ENCODE results near the gene KRTAP9-6.
"Not testable (repeated sequence)": the region's sequence is repeated elsewhere in the genome, so short reads cannot be mapped to it uniquely, and the experiment has no call there.

KRTAP9-6 gene, protein sequence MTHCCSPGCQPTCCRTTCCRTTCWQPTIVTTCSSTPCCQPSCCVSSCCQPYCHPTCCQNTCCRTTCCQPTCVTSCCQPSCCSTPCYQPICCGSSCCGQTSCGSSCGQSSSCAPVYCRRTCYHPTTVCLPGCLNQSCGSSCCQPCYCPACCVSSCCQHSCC

DNA sequence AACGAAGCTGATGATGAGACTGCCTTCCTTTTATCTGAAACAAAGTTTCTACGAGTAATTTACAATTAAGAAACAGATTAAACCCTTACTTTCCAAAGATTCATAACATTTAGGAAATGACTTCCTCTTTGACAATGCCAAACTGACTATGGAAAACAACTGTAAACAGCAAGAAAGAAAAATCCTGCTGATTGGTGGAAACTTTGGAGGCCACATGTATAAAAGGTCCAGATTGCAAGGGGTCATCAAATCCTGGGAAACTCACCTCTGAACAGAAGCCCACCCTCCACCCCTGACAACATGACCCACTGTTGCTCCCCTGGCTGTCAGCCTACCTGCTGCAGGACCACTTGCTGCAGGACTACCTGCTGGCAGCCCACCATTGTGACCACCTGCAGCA is at the start of gene KRTAP9-6:
KRTAP9-6 (plus strand) TSS at position 301 of the 400 bp plus-strand sequence; CDS start at position 301, 0 bp downstream.
- DNase-seq (ENCODE audit: low read depth), result no peak

DNA sequence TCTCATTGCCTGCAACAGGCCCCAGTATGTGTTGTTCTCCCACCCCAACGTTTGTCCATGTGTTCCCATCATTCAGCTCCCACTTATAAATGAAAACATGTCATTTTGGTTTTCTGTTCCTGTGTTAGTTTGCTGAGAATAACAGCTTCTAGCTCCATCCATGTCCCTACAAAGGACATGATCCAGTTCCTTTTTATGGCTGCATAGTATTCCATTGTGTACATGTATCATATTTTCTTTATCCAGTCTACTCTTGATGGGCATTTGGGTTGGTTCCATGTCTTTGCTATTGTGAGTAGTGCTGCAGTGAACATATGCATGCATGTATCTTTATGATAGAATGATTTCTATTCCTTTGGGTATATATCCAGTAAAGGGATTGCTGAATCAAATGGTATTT is 49.5 kb upstream of the KRTAP9-6 start:
- DNase-seq (ENCODE audit: low read depth), result no peak

DNA sequence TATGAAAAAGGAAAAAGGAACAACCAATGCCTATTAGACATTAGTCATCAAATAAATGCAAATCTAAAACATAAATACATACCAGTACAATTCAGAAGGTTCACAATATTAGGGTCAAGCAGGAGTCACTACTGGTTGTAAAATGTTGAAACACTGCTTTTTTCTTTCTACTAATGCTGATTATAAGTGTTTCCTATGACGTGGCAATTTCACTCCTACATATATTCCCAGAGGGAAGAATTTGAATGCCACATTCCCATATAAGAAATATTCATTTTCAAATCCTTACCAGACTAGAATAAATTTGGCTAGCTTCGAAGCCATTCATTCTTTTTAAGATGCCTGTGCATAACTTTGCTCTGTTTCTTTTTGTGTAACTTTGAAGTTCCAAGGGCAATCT is 41.4 kb upstream of the KRTAP9-6 start:
- no peak for DNase-seq (ENCODE audit: low read depth)

DNA sequence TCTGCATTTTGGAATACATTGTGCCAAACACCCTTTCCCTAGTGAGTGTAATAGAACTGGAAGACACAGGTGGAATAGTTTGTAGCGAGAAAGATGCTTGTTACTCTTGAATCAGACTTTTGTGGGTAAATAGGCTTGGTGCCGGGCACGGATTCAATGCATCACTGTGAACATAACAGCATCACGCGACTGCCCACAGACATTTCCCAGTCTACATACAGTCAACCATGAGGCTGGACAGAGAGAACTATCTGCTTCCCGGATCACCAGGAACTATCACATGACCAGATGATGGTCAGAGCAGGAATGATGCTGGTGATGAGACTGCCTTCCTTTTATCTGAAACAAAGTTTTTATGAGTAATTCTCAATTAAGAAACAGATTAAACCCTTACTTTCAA is 39.1 kb upstream of the KRTAP9-6 start:
- DNase-seq (ENCODE audit: low read depth), result no peak

DNA sequence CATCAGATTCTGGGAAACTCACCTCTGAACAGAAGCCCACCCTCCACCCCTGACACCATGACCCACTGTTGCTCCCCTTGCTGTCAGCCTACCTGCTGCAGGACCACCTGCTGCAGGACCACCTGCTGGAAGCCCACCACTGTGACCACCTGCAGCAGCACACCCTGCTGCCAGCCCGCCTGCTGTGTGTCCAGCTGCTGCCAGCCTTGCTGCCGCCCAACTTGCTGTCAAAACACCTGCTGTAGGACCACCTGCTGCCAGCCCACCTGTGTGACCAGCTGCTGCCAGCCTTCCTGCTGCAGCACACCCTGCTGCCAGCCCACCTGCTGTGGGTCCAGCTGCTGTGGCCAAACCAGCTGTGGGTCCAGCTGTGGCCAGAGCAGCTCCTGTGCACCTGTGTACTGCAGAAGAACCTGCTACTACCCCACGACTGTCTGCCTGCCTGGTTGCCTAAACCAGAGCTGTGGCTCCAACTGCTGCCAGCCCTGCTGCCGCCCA is 38.5 kb upstream of the KRTAP9-6 start, which contains the start of gene KRTAP9-2:
KRTAP9-2 (plus strand) TSS at position 51 of the 498 bp plus-strand sequence; CDS start at position 58, 7 bp downstream.
- DNase-seq (ENCODE audit: low read depth), result not testable (repeated sequence)

DNA sequence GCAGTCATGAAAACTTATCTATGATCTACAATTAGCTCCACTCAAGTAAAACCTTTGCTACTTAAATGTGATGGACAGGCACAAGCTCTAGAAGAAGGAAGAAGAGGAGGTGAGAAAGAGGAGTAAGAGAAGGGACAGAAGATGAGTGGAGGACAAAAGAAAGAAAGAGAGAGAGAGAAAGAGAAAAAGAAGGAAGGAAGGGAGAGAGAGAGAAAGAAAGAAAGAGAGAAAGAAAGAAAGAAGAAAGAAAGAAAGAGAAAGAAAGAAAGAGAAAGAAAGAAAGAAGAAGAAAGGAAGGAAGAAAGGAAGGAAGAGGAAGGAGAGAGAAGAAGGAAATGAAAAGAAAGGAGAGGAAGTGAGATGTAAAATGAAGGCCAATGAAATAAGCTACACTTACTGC is 35.1 kb upstream of the KRTAP9-6 start:
- no peak for DNase-seq (ENCODE audit: low read depth)

DNA sequence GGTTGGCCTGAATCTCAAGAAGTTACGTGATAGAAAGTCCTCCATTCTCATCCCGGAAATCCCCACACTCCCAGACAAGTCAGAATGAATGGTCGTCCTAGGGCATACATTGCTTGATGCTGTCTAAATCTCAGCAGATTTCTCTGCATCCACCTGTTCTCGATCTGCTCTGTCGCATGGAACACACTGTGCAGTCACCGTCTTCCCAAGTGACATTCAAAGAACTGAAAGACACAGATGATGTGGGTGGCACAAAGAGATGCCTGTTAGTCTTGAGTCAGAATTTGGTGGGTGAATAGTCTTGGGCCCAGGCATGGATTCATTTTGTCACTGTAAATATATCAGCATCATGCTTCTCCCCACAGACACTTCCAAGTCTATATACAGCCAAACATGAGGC is 33.4 kb upstream of the KRTAP9-6 start:
- DNase-seq (ENCODE audit: low read depth), result no peak

DNA sequence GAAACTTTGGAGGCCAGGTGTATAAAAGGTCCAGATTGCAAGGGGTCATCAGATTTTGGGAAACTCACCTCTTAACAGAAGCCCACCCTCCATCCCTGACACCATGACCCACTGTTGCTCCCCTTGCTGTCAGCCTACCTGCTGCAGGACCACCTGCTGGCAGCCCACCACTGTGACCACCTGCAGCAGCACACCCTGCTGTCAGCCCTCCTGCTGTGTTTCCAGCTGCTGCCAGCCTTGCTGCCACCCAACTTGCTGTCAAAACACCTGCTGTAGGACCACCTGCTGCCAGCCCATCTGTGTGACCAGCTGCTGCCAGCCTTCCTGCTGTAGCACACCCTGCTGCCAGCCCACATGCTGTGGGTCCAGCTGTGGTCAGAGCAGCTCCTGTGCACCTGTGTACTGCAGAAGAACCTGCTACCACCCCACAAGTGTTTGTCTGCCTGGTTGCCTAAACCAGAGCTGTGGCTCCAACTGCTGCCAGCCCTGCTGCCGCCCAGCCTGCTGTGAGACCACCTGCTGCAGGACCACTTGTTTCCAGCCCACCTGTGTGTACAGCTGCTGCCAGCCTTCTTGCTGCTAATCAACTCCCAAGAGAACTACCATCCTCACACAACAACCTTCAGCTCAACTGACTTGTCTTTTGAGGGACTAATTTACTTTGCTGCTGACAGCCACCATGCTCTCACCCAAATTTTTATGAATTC is 32.6 kb upstream of the KRTAP9-6 start, which contains the start of gene KRTAP9-3:
KRTAP9-3 (plus strand) TSS at position 51 of the 707 bp plus-strand sequence; CDS start at position 104, 53 bp downstream.
- not testable (repeated sequence) for DNase-seq (ENCODE audit: low read depth)

DNA sequence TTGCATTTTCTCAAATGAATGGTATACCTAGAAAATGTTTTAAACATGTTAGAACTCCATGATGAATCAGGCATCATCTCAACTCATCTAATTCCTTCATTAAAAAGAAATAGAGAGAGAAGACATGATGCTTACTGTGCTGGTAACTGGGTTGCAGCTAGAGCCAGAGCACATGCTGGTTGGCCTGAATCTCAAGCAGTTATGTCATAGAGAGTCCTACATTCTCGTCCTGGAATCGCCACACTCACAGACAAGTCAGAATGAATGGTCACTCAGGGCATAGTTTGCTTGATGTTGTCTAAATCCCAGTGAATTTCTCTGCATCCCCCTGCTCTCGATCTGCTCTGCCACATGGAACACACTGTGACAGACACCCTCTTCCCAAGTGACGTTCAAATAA is 28.1 kb upstream of the KRTAP9-6 start:
- not testable (repeated sequence) for DNase-seq (ENCODE audit: low read depth)

DNA sequence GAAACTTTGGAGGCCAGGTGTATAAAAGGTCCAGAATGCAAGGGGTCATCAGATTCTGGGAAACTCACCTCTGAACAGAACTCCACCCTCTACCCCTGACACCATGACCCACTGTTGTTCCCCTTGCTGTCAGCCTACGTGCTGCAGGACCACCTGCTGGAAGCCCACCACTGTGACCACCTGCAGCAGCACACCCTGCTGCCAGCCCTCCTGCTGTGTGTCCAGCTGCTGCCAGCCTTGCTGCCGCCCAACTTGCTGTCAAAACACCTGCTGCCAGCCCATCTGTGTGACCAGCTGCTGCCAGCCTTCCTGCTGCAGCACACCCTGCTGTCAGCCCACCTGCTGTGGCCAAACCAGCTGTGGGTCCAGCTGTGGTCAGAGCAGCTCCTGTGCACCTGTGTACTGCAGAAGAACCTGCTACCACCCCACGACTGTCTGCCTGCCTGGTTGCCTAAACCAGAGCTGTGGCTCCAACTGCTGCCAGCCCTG is 27.2 kb upstream of the KRTAP9-6 start, which contains the start of gene KRTAP9-8:
KRTAP9-8 (plus strand) TSS at position 51 of the 489 bp plus-strand sequence; CDS start at position 104, 53 bp downstream.
- DNase-seq (ENCODE audit: low read depth), result not testable (repeated sequence)

DNA sequence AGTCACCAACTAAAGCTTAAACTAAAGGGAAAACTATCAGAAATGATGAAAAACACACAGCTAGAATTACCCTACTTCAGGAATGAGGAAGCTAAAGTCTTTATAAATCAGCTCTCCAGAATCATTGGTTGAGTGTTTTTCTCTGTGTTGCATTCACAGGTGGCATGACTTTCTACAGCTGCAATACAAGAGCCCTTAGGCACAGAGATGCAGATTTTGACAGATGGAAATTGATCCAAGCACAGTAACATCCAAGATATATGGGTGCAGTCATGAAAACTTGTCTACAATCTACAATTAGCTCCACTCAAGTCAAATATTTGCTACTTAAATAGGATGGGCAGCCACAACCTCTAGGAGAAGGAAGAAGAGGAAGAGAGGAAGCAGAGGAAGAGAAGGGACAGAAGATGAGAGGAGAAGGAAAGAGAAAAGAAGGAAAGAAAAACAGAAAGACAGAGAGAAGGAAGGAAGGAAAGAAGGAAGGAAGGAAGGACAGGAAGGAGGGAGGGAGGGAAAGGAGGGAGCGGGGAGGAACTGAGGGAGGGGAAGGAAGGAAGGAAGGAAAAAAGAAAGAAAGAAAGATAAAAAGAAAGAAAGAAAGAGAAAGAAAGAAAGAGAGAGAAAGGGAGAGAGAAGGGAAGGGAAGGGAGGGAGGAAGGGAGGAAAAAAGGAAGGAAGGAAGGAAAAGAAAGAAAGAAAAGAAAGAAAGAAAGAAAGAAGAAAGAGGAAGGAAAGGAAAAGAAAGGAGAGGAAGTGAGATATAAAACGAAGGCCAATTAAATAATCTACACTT is 18.0 kb upstream of the KRTAP9-6 start:
- not testable (repeated sequence) for DNase-seq (ENCODE audit: low read depth)

DNA sequence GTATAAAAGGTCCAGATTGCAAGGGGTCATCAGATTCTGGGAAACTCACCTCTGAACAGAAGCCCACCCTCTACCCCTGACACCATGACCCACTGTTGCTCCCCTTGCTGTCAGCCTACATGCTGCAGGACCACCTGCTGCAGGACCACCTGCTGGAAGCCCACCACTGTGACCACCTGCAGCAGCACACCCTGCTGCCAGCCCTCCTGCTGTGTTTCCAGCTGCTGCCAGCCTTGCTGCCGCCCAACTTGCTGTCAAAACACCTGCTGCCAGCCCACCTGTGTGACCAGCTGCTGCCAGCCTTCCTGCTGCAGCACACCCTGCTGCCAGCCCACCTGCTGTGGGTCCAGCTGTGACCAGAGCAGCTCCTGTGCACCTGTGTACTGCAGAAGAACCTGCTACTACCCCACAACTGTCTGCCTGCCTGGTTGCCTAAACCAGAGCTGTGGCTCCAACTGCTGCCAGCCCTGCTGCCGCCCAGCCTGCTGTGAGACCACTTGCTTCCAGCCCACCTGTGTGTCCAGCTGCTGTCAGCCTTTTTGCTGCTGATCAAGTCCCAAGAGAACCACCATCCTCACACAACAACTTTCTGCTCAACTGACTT is 15.4 kb upstream of the KRTAP9-6 start, which contains the start of gene KRTAP9-4:
KRTAP9-4 (plus strand) TSS at position 51 of the 604 bp plus-strand sequence; CDS start at position 85, 34 bp downstream.
- not testable (repeated sequence) for DNase-seq (ENCODE audit: low read depth)

DNA sequence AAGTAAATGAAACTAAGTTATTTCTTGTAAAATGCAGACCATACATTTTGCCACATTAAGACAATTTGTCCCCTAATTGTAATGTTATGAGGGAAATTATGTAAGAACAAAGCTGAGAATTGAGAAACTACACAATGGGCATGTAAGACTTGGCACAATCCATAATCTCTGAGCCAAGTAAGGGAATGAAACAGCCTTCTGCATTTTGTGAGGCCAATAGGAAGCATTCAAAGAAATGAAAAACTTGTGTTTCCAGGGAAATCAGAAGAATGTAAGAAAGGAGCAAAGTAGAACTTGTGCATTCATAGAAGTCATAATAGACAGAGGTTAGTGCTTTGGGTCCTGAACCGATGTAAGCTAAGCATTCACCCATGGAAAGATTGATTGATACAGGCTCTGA is 13.9 kb upstream of the KRTAP9-6 start:
- DNase-seq (ENCODE audit: low read depth), result no peak

DNA sequence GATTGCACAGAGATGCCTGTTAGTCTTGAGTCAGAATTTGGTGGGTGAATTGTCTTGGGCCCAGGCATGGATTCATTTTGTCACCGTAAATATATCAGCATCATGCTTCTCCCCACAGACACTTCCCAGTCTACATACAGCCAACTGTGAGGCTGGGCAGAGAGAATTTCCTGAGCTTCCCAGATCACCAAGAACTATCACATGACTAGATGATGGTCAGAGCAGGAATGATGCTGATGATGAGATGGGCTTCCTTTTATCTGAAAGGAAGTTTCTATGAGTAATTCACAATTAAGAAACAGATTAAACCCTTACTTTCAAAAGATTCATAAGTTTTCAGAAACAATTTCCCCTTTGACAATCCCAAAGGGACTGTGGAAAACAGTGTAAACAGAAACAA is 10.3 kb upstream of the KRTAP9-6 start:
- DNase-seq (ENCODE audit: low read depth), result no peak

DNA sequence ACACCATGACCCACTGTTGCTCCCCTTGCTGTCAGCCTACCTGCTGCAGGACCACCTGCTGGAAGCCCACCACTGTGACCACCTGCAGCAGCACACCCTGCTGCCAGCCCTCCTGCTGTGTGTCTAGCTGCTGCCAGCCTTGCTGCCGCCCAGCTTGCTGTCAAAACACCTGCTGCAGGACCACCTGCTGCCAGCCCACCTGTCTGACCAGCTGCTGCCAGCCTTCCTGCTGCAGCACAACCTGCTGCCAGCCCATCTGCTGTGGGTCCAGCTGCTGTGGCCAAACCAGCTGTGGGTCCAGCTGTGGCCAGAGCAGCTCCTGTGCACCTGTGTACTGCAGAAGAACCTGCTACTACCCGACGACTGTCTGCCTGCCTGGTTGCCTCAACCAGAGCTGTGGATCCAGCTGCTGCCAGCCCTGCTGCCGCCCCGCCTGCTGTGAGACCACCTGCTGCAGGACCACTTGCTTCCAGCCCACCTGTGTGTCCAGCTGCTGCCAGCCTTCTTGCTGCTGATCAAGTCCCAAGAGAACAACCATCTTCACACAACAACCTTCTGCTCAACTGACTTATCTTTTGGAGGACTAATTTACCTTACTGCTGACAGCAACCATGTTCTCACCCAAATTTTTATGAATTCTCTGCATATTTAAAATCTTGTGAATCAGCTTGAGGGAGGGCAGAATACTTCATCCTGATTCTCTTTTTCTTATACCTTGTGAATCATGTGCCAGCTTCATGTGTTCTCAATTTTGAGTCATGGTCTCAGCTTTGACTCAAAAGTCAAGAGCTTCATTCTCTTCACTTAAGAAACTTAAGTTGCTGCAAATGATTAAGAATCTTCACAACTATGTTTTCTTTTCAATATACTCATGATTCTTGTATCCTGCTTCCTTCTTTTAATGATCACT is 9.5 kb upstream of the KRTAP9-6 start, which contains the start of gene KRTAP9-9:
KRTAP9-9 (plus strand) TSS at position 4 of the 910 bp plus-strand sequence.
- DNase-seq (ENCODE audit: low read depth), result not testable (repeated sequence)

DNA sequence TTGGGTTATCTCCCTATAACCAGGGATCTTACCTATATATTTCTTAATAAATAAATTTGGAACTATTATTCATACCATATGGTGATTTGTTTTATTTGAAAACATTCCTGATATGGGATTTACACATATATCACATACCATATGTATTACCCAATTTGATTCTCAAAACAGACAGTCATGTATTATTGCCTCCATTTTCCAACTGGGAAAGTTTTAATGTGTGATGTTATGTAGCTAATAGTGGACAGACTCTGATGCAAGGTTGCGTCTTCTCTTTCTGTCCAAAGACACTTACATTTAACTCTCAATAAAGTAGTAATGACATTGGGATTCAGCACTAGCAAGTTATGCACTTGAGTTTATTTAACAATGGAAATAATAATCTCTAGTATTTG is 8.9 kb upstream of the KRTAP9-6 start:
- DNase-seq (ENCODE audit: low read depth), result no peak

DNA sequence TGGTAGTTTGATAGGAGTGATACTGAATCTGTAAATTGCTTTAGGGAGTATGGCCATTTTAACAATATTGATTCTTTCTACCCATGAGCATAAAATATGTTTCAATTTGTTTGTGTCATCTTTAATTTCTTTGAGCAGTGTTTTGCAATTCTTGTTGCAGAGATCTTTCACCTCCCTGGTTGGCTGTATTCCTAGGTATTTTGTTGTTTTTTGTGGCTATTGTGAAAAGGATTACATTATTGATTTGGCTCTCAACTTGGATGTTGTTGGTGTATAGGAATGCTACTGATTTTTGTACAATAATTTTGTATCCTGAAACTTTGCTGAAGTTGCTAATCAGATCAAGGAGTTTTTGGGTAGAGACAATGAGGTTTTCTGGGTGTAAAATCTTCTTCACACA is 6.8 kb upstream of the KRTAP9-6 start:
- no peak for DNase-seq (ENCODE audit: low read depth)

DNA sequence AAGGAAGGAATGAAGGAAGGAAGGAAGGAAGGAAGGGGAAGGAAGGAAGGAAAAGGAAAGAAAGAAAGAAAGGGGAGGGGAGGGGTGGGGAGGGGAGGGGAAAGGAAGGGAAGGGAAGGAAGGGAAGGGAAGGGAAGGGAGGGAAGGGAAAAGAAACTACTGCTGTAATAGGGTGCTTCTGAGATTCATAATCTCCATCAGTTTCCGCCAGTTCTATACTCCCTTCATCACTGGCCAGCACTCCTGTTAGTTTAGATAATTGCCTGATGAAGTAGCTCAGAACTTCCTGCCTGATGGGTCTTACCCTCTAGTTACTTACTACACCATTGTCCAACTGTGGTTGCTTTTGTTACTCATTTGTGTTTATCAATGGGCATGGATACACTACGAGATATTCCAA is 2.0 kb upstream of the KRTAP9-6 start:
- DNase-seq (ENCODE audit: low read depth), result no peak

DNA sequence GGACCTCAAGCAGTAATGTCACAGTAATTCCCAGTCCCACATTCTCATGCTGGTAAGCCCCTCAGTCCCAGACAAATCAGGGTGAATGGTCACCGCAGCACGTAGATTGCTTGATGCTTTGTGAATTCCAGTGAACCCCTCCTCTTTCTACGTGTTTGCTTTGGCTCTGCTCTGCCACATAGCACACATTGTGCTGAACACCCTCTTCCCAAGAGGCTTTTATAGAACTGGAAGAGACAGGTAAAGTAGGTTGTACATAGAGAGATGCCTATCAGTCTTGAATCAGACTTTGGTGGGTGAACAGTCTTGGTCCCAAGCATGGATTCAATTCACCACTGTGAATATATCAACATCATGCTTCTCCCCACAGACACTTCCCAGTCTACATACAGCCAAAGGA is 579 bp upstream of the KRTAP9-6 start:
- DNase-seq (ENCODE audit: low read depth), result no peak

DNA sequence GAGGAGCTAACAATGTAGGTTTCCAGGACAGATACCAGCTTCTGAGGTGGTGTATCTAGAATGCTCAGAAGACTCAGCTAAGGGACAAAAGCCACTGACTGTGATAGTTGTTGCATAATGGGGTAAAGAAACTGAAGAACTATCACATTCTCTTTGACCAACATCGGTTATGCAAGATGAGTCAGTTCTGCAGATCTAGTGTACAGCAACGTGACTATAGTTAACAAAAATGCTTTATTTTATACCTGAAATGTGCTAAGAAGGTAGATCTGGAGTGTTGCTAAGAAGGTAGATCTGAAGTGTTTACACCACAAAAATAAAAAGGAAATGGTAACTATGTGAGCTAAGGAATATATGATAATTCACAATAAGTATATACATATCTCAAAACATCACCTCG is 2.5 kb downstream of the KRTAP9-6 start:
- no peak for DNase-seq (ENCODE audit: low read depth)
